Activated naive CD8-positive, alpha-beta T cell treated with anti-CD3 and anti-CD28 coated beads for 36 hours (primary cell): Measurements from ENCODE around the gene PRKCI. TPM values are rescaled to one million over a fixed set of nuclear protein-coding genes. Genes with fewer than 3 reads are reported as not detected.
"Not testable (repeated sequence)": the region's sequence is repeated elsewhere in the genome, so short reads cannot be mapped to it uniquely, and the experiment has no call there.

Experiments used
- DNase-seq: peaks from one replicate; pipeline ENCODE4 v3.0.0; 2021
- H3K27ac Mint-ChIP-seq: one replicate; pipeline ENCODE4 v1.8.0; 2022; ENCODE audit warnings: mild to moderate bottlenecking, moderate library complexity, mixed read lengths
- H3K27me3 Mint-ChIP-seq: one replicate; pipeline ENCODE4 v1.8.0; 2022; ENCODE audit warnings: mild to moderate bottlenecking, mixed read lengths
- H3K36me3 Mint-ChIP-seq: one replicate; pipeline ENCODE4 v1.8.0; 2021; ENCODE audit warnings: mild to moderate bottlenecking, mixed read lengths
- H3K4me1 Mint-ChIP-seq: one replicate; pipeline ENCODE4 v1.8.0; 2021; ENCODE audit warnings: mixed read lengths
- H3K4me3 Mint-ChIP-seq: one replicate; pipeline ENCODE4 v1.8.0; 2022; ENCODE audit warnings: mild to moderate bottlenecking, moderate library complexity, mixed read lengths
- H3K9me3 Mint-ChIP-seq: one replicate; pipeline ENCODE4 v1.8.0; 2022; ENCODE audit warnings: mixed read lengths
- total RNA-seq, 2 experiments: library from RNA; stranded (reverse); gene quantifications; one replicate each; pipeline ENCODE4 v1.2.3, GENCODE V29; 2021

The PRKCI gene
- total RNA-seq, 2 experiments from 2014 or later: 19.3 to 22.8 TPM

DNA sequence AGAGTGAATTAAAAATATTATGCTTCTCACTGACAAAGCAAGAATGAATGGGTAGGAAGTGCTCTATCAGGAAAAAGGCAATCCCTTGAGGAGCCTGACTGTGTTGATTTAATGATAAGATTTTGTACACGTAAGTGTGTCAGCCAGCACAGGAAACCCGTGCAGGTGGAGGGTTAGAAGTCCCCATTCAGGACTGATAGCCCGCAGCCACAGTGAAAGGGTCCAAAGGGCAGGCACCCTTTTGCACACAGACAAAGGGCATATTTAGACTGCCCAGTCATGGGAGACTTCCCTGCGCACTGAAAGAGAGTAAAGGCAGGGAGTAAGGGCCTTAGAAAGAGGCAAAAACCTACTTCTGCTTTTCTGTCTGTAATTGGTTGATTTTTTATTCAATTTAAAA, 108.9 kb downstream of the PRKCI start:
- no peak for DNase-seq

GRCh38 chr3:170337420-170337819, 115.2 kb downstream of the PRKCI start:
- H3K36me3 Mint-ChIP-seq: no peaks in the 10 kb centered on the region
- no peak for DNase-seq
- H3K27ac Mint-ChIP-seq: no peak overlapping the region
- H3K9me3 Mint-ChIP-seq: peaks cover 5% of the 10 kb centered on the region
- H3K27me3 Mint-ChIP-seq: no peaks in the 10 kb centered on the region
- H3K4me3 Mint-ChIP-seq: no peak overlapping the region
- no peaks in the 10 kb centered on the region for H3K4me1 Mint-ChIP-seq

More for the DNA sequence above, 108.9 kb downstream of the PRKCI start:
- Mint-ChIP-seq H3K4me1 (peaks cover 3% of the 10 kb centered on the region), H3K27ac (no peak overlapping the region), H3K4me3 (no peak overlapping the region), H3K9me3 (no peaks in the 10 kb centered on the region), H3K27me3 (no peaks in the 10 kb centered on the region), H3K36me3 (no peaks in the 10 kb centered on the region)

- Mint-ChIP-seq H3K4me3 (no peak overlapping the region), H3K9me3 (peaks cover 5% of the 10 kb centered on the region), H3K27me3 (no peaks in the 10 kb centered on the region), H3K27ac (no peak overlapping the region), H3K36me3 (no peaks in the 10 kb centered on the region), H3K4me1 (no peaks in the 10 kb centered on the region)
- no peak for DNase-seq
Observed at GRCh38 chr3:170338690-170339340, 116.6 kb downstream of the PRKCI start.

DNA sequence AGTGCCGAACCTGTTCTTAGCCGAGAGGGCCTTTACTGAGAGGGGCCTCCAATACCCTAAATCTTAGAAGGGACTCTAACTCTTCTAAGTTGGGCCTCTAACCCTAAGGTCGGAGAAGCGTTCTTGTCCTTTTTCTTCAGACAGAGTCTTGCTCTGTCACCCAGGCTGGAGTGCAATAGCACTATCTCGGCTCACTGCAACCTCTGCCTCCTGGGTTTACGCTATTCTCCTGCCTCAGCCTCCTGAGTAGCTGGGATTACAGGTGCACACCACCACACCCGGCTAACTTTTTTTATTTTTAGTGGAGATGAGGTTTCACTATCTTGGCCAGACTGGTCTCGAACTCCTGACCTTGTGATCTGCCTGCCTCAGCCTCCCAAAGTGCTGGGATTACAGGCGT, 120.0 kb downstream of the PRKCI start:
- H3K9me3 Mint-ChIP-seq, H3K4me1 Mint-ChIP-seq, DNase-seq, H3K36me3 Mint-ChIP-seq, H3K27me3 Mint-ChIP-seq, H3K4me3 Mint-ChIP-seq, H3K27ac Mint-ChIP-seq: not testable (repeated sequence)

GRCh38 chr3:170343859-170344258, 121.6 kb downstream of the PRKCI start:
- not testable (repeated sequence) for DNase-seq, H3K27me3 Mint-ChIP-seq, H3K36me3 Mint-ChIP-seq, H3K4me3 Mint-ChIP-seq, H3K9me3 Mint-ChIP-seq, H3K4me1 Mint-ChIP-seq, H3K27ac Mint-ChIP-seq

DNA sequence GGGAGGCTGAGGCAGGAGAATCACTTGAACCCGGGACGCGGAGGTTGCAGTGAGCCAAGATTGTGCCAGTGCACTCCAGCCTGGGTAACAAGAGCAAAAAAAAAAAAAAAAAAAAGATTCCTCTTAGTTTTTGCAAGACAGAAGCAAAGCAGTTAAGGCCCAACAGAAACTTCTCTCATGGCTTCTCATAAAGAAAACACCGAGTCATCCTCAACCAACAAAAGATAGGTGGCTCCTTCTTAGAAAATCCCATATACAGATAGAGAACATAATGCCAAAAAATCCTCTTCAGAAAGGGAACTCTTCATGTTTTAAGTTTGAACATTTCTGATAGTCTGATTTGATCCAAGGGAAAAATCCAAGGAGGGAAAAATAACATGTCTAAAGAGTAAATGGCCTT, 122.7 kb downstream of the PRKCI start:
- no peak for DNase-seq
- Mint-ChIP-seq H3K4me1 (peaks cover 6% of the 10 kb centered on the region), H3K9me3 (no peaks in the 10 kb centered on the region), H3K4me3 (no peak overlapping the region), H3K36me3 (no peaks in the 10 kb centered on the region), H3K27ac (no peak overlapping the region), H3K27me3 (no peaks in the 10 kb centered on the region)

GRCh38 chr3:170346481-170347392, 124.5 kb downstream of the PRKCI start:
- Mint-ChIP-seq H3K27me3 (no peaks in the 10 kb centered on the region), H3K27ac (no peak overlapping the region), H3K4me1 (peaks cover 6% of the 10 kb centered on the region), H3K36me3 (no peaks in the 10 kb centered on the region), H3K4me3 (no peak overlapping the region), H3K9me3 (no peaks in the 10 kb centered on the region)
- no peak for DNase-seq

- H3K4me1 Mint-ChIP-seq: peaks cover 13% of the 10 kb centered on the region
- H3K36me3 Mint-ChIP-seq: no peaks in the 10 kb centered on the region
- no peaks in the 10 kb centered on the region for H3K9me3 Mint-ChIP-seq
- H3K4me3 Mint-ChIP-seq: no peak overlapping the region
- no peaks in the 10 kb centered on the region for H3K27me3 Mint-ChIP-seq
- DNase-seq: no peak
- H3K27ac Mint-ChIP-seq: no peak overlapping the region
Observed at GRCh38 chr3:170350515-170351413, 128.5 kb downstream of the PRKCI start.

DNA sequence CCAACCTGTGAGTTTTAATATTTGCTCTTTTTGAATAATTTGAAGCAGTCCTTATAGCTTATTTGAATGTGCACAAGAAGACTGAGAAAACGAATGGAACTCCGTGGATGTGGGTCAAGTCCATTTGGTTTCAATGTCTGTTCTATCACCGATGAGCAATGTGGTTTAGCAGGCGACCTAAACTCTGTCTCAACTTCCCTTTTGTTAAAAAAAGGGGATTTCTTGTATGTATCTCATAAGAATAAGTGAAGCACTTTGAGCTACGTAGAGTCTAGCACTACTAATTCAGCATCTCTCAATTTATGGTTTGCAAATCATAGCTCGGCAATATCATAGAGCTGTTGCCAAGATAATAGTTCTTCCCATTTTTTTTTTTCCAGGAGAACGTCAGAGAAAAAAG, 130.7 kb downstream of the PRKCI start:
- no peak overlapping the region for H3K4me3 Mint-ChIP-seq
- no peaks in the 10 kb centered on the region for H3K27me3 Mint-ChIP-seq
- no peak for DNase-seq
- no peak overlapping the region for H3K27ac Mint-ChIP-seq
- H3K36me3 Mint-ChIP-seq: no peaks in the 10 kb centered on the region
- H3K9me3 Mint-ChIP-seq: no peaks in the 10 kb centered on the region
- peaks cover 20% of the 10 kb centered on the region for H3K4me1 Mint-ChIP-seq

- no peak for DNase-seq
- Mint-ChIP-seq H3K27me3 (no peaks in the 10 kb centered on the region), H3K36me3 (peaks cover 2% of the 10 kb centered on the region), H3K4me1 (peaks cover 23% of the 10 kb centered on the region), H3K4me3 (no peak overlapping the region), H3K27ac (no peak overlapping the region), H3K9me3 (no peaks in the 10 kb centered on the region)
Observed at GRCh38 chr3:170353485-170353884, 131.3 kb downstream of the PRKCI start.

GRCh38 chr3:170354760-170355159, 132.5 kb downstream of the PRKCI start:
- peaks cover 31% of the 10 kb centered on the region for H3K4me1 Mint-ChIP-seq
- peaks cover 9% of the 10 kb centered on the region for H3K36me3 Mint-ChIP-seq
- no peak for DNase-seq
- no peak overlapping the region for H3K27ac Mint-ChIP-seq
- no peak overlapping the region for H3K4me3 Mint-ChIP-seq
- no peaks in the 10 kb centered on the region for H3K9me3 Mint-ChIP-seq
- H3K27me3 Mint-ChIP-seq: no peaks in the 10 kb centered on the region

Other genes with a start within 250 kb of the PRKCI start
- gene GPR160, start 184.4 kb upstream of the PRKCI start, total RNA-seq: 1 to 10 TPM; 8.2 to 9.6 TPM
- gene PHC3, start 40.7 kb upstream of the PRKCI start, total RNA-seq: 10 to 100 TPM; 39.6 to 41.4 TPM
- 10 to 100 TPM; 15.2 to 15.6 TPM for gene SKIL, start 135.3 kb downstream of the PRKCI start, total RNA-seq
- not detected for gene CLDN11, start 196.4 kb downstream of the PRKCI start, total RNA-seq